Astrocyte of the cerebellum (primary cell): ENCODE measurements around the gene TMEM88.

Experiments used
- DNase-seq: peaks from one replicate; pipeline ENCODE4 v3.0.0-alpha.2; 2011; ENCODE audit warnings: low read depth
- H3K4me3 ChIP-seq: 2 replicates; pipeline ENCODE4 v1.5.1; 2011; ENCODE audit warnings: mild to moderate bottlenecking, low read depth, low read length, moderate library complexity
- in situ Hi-C: cut with HindIII; loops from 2 replicates; pipeline ENCODE4 v1.10.0; 2017; ENCODE audit warnings: low sequenced_read_pairs
- TF ChIP-seq, protein P1 (sequence below): IDR thresholded peaks from 2 replicates; pipeline ENCODE4 v1.5.1; 2012; ENCODE audit warnings: low read length, low read depth, moderate library complexity, mild to moderate bottlenecking; ENCODE audit errors: missing control alignments

The TMEM88 gene

DNA sequence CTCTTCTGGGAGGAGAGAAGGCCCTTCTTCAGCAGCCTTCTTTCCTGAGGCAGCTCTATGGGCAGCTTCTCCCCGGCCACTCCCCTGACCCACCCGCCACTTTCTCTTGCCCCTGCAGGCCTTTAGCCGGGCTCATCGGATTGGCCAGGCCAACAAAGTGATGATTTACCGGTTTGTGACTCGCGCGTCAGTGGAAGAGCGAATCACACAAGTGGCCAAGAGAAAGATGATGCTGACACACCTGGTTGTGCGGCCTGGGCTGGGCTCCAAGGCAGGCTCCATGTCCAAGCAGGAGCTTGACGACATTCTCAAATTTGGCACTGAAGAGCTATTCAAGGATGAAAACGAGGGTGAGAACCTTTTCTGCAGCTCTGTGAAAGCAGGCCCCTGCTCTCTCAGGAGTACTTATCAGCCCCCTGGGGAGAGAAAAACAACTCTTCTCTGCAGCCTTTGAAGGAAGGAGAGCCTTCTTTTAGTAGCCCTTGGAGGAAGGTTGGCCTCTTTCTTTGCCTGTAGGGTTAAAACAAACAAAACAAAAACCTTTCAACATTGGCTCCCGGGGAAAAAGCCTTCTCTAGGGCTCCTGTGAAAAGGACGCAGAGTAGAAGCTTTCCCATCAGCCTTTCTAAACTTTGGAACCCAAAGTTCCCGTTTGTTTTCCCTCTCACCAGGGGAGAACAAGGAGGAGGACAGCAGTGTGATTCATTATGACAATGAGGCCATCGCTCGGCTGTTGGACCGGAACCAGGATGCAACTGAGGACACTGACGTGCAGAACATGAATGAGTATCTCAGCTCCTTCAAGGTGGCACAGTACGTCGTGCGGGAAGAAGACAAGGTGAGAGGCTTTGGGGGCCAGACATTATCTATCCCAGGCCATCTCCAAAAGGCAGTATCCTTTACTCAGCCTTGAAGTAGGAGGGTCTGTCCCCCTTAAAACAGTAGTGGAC lies 48.6 kb downstream of the TMEM88 start:
- no peak for DNase-seq
- TF ChIP-seq, protein P1, sequence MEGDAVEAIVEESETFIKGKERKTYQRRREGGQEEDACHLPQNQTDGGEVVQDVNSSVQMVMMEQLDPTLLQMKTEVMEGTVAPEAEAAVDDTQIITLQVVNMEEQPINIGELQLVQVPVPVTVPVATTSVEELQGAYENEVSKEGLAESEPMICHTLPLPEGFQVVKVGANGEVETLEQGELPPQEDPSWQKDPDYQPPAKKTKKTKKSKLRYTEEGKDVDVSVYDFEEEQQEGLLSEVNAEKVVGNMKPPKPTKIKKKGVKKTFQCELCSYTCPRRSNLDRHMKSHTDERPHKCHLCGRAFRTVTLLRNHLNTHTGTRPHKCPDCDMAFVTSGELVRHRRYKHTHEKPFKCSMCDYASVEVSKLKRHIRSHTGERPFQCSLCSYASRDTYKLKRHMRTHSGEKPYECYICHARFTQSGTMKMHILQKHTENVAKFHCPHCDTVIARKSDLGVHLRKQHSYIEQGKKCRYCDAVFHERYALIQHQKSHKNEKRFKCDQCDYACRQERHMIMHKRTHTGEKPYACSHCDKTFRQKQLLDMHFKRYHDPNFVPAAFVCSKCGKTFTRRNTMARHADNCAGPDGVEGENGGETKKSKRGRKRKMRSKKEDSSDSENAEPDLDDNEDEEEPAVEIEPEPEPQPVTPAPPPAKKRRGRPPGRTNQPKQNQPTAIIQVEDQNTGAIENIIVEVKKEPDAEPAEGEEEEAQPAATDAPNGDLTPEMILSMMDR: no peak
- no peak overlapping the region for H3K4me3 ChIP-seq
- in situ Hi-C loops: no loop called here
